ENCODE measurements around the gene NDFIP1.

- TF ChIP-seq CTCF (conservative IDR thresholded peaks at IDR 0.05; ENCODE audit: low read depth, low read length) (no peak), EZH2 (IDR thresholded peaks at IDR 0.05; ENCODE audit: low read length, unreplicated experiment) (no peak)
Measured at GRCh38 chr5:142108432-142109330, at the start of gene NDFIP1.

All from PC-3 (cell line).